GM18526 (cell line): Measurements from ENCODE around the gene DHRS7B.
A peak's percentile ranks its signal among the peaks of the same experiment; 100 is the strongest.

Source experiments
- POLR2A ChIP-seq: IDR thresholded peaks from 3 replicates; pipeline ENCODE4 v1.6.1; 2011; ENCODE audit not compliant: insufficient read length; ENCODE audit errors: extremely low read depth

The DHRS7B gene

DNA sequence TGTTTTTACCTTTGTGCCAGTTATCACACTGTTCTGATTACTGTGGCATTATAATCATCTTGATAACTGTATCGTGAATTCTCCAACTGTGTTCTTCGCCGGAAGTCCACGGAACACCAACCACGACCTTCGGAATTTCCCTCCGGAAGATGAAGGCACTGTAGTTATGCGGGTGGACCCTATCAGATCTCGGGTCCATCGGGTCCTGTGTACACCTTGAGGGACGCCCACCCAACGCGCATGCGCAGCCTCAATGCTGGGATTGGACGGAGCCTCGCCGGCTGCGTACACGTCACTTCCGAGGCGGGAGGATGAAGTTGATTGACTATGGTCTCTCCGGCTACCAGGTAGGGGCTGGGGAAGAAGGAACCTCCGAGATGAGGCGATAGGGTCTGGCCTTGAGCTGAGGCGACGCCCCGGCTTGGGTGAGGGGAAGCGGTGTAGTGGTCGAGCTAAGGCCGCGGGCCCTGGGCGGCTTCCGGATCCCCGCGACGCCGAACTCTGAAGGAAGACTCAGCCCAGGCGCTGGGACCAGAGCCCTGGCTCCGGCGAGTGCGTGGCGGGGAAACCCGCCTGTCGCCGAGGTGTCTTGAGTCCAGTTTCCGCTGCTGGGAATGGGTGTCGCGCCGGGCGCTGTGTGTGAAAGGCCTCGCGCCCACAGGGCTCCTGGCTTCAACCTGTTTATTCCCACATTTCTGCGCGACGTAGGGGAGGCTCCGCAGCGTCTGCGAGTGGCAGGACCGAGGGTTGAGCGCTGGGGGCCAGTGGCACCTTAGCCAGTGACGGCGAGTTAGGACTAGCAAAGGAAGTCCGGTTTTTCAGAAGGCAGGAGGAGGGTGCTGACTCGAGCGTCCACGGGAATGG is at the start of gene DHRS7B:
TSS of gene DHRS7B (plus strand) at position 320 of the 864 bp plus-strand sequence. CDS start at position 328, 8 bp downstream.
- peak; percentile 86 for TF ChIP-seq POLR2A

DNA sequence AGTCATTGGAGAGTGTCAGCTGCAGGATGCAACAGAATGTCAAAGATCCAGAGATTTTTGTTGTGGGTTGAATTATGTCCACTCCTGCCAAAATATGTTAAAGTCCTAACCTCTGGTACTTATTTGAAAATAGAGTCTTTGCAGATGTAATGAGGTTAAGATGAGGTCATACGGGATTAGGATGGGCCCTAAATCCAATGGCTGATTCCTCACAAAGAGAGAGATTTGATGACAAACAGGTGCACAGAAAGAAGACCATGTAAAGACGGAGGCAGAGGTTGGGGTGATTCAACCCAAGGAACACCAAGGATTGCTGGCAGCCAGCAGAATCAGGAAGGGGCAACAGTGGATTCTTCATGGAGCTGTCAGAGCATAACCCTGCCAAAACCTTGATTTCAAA is 49.5 kb upstream of the DHRS7B start:
- no peak for TF ChIP-seq POLR2A

- no peak for TF ChIP-seq POLR2A
These were observed 48.6 kb upstream of the DHRS7B start for GRCh38 chr17:21078016-21078780.

- TF ChIP-seq POLR2A = no peak
These were observed 47.6 kb upstream of the DHRS7B start for GRCh38 chr17:21079196-21079595.

- TF ChIP-seq POLR2A = no peak
These were observed 44.7 kb upstream of the DHRS7B start for GRCh38 chr17:21082001-21082436.

GRCh38 chr17:21085707-21086106 is 41.1 kb upstream of the DHRS7B start:
- TF ChIP-seq POLR2A = no peak

GRCh38 chr17:21089145-21089544 is 37.6 kb upstream of the DHRS7B start:
- TF ChIP-seq POLR2A = no peak

DNA sequence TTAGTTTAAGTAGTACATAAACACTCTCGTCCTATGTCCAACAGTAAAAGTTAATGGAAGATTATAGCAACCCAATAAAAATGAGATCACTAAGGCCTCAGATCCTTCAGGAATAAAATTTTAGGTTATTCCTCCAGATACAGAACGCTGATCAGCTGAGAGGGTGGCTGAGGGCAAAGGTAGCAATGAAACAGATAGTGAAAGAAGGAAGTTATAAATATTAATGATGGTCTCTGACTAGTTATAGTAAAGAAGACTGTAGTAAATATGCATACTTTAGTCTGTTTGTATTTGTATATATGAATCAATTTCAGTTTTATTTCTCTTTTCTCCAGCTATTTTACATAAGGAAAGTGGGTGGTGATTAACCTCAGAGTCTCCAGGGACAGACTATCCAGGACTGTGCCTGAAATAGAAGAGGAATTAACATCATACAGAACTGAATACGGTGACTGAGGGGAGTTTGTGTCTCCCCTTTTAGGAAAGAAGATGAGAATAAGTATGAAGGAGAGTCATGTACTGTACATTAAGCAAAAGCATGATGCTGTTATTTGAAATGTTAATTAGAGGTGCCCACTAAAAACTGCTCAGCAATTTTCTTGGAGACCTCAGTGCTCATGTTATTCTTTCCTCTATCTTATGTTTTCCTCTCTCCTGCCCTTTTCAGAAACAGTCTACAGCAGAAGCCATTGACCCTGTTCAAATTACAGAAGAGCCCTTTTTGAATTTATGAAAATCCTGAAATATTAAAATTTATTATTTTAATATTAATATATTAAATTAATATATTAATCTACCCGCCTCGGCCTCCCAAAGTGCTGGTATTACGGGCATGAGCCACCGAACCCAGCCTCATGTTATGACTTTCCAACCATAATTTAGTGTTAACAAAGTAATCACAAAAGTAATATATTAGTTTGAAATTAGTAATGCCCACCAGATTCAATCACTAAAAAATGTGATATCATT is 36.5 kb upstream of the DHRS7B start:
- no peak for TF ChIP-seq POLR2A

DNA sequence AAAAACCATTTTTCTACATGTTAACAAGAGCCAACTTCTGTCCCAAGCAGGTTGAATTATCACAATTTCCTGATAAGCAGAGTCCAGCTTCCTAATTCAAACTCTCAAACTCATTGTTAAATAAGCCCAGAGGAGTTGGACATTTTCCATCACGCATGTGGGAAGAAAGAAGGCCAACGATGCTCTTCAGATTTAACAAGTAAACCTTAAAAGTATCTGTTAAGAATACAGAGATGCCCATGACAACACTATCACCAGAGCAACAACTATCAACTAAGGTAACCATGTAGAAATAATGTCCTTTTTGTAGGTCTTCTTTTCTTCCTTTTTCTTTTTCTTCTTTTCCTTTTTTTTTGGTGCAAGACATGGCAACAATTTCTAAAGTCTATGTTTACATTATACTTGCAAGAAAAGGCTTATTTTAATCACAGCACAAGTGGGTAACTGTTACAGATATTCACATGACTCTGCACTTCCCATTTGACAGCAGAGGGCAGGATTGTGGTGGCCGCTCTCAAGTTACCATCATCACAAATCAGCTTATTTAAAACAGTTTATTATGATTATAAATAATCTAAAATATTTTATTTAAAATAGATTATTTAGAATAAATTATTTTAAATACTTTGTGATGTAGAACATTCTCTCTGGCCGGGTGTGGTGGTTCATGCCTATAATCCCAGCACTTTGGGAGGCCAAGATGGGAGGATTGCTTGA is 35.7 kb upstream of the DHRS7B start:
- TF ChIP-seq POLR2A = no peak

DNA sequence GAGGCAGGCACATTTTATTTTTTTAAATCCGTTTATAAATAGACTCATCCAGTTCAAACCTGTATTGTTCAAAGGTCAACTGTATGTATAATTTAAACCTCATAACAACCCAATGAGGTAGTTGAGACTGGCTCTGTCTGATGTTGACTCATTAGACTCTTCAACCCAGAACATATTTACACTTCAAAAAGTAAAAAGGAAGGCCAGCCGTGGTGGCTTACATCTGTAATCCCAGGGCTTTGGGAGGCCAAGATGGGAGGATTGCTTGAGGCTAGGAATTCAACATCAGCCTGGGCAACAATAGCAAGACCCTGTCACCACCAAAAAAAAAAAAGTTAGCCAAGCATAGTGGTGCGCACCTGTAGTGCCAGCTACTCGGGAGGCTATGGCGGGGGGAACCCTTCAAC is 32.5 kb upstream of the DHRS7B start:
- no peak for TF ChIP-seq POLR2A

DNA sequence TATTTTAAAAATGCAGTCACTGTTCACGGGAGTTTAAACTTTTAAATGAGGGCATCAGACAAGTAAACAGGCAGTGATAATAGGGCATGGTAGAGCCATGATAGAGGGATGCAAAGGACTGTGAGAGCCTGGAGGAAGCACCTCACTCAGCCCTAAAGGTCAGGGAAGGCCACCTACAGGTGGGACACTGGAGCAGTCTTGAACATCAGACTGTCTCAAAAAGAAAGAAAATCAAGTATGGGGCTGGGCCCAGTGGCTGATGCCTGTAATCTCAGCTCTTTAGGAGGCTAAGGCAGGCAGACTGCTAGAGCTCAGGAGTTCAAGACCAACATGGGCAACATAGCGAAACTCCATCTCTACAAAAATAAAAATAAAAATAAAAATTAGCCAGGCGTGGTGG is 31.0 kb upstream of the DHRS7B start:
- no peak for TF ChIP-seq POLR2A

DNA sequence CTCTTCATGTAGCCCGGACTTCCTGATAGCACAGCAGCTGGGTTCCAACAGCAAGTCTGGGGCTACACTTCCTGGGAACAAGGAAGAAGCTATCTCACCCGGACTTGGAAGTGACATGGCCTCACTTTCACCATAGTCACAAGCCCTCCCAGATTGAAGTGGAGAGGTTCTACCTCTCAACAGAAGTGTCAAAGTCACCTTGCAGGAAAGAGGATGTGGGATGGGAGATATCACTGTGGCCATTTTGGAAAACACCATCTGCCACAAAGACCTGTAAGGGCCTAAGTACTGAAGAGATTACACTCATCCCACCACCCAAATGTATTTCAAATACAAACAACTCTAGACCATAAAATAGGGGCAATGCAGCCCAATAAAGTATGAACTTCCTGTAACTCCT is 29.9 kb upstream of the DHRS7B start:
- TF ChIP-seq POLR2A = no peak

DNA sequence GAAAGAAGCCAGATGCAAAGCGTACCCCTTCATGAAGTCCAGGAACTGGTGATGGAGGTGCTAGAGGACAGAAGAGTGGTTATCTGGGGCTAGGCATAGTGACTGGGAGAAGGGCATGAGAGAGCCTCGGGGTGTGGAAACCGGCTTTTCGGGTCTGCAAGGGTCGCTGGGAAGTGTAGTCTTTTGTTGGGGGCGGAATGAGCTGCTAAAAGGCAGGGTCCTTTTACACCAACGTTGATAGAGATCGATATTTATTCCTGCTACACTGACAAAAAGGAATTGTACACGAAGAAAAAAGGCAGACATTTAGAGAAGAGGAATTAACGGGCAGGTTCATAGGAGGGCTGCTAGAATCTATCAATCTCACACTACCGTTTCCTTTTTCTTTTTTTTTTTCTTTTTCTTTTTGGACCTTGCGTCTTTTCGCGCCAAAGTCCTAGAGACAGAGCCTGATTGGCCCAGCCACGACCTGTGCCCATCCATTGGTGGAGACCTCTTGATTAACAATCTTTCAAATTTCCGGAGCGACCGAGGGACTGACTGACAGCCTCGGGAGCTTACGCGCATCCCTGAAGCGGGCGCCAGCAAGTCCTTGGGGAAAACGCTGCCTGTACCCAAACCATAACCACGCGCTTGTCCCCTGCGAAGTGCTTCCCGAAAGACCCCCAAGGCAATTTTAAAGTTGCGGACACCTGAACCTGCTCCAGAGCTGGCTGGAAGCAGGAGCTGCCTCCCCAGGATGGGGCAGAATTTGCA is 27.7 kb upstream of the DHRS7B start:
- peak; percentile 59 for TF ChIP-seq POLR2A

DNA sequence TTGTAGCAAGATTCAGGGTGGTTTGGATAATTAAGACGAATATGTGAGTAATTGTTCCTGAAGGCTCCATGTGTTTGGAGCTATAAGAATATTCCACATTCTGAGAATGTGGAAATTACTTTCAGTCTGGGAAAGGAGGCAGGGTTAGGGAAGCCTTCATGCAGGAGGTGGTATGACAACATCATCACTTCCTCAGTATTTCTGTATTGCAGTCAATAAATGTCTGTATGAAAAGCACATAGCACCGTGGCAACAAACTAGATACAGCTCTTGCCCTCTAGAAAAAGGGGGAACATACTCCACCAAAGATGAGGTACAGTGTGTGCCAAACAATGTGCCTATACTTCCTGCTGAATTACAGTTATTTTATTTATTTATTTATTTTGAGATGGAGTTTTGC is 26.1 kb upstream of the DHRS7B start:
- TF ChIP-seq POLR2A = no peak
